Activated T-cell treated with anti-CD3 and anti-CD28 coated beads, Interleukin-2, amount 50 U/mL, for 24 hours (primary cell): ENCODE data around the gene PANK1.

Experiments used
- DNase-seq: peaks from one replicate; pipeline ENCODE4 v3.0.0-alpha.2; 2020
- H3K27ac Mint-ChIP-seq: 2 replicates; pipeline ENCODE4 v1.8.0; 2020; ENCODE audit warnings: mild to moderate bottlenecking, mixed read lengths
- H3K27me3 Mint-ChIP-seq: 2 replicates; pipeline ENCODE4 v1.8.0; 2020; ENCODE audit warnings: mixed read lengths
- H3K36me3 Mint-ChIP-seq: 2 replicates; pipeline ENCODE4 v1.8.0; 2020; ENCODE audit warnings: low read depth, mixed read lengths
- H3K4me1 Mint-ChIP-seq: 2 replicates; pipeline ENCODE4 v1.8.0; 2020; ENCODE audit warnings: low read depth, mixed read lengths
- H3K4me3 Mint-ChIP-seq: 2 replicates; pipeline ENCODE4 v1.8.0; 2020; ENCODE audit warnings: mild to moderate bottlenecking, moderate library complexity, mixed read lengths
- H3K9me3 Mint-ChIP-seq: 2 replicates; pipeline ENCODE4 v1.8.0; 2020; ENCODE audit warnings: mixed read lengths

The PANK1 gene

GRCh38 chr10:89644967-89645741, at the start of gene PANK1:
TSS of gene PANK1 (minus strand) at chr10:89645242. CDS start at chr10:89644891, 351 bp downstream.
- no peaks in the 10 kb centered on the region for H3K9me3 Mint-ChIP-seq
- H3K4me1 Mint-ChIP-seq, result peaks cover 6% of the 10 kb centered on the region
- no peaks in the 10 kb centered on the region for H3K36me3 Mint-ChIP-seq
- H3K27me3 Mint-ChIP-seq, result peaks cover 38% of the 10 kb centered on the region
- peak within 1 kb of the TSS; percentile 66 for H3K27ac Mint-ChIP-seq
- no peak within 1 kb of the TSS for H3K4me3 Mint-ChIP-seq
- DNase-seq, result peak; percentile 84

GRCh38 chr10:89693176-89693575, 48.1 kb upstream of the PANK1 start:
- Mint-ChIP-seq H3K27ac (no peak overlapping the region), H3K27me3 (no peaks in the 10 kb centered on the region), H3K36me3 (no peaks in the 10 kb centered on the region), H3K9me3 (no peaks in the 10 kb centered on the region), H3K4me1 (no peaks in the 10 kb centered on the region), H3K4me3 (no peak overlapping the region)
- DNase-seq, result no peak

- Mint-ChIP-seq H3K9me3 (no peaks in the 10 kb centered on the region), H3K27ac (no peak overlapping the region), H3K36me3 (no peaks in the 10 kb centered on the region), H3K4me1 (no peaks in the 10 kb centered on the region), H3K4me3 (no peak overlapping the region), H3K27me3 (no peaks in the 10 kb centered on the region)
- no peak for DNase-seq
Measured at GRCh38 chr10:89692416-89692815, 47.4 kb upstream of the PANK1 start.

- Mint-ChIP-seq H3K9me3 (no peaks in the 10 kb centered on the region), H3K27ac (no peak overlapping the region), H3K4me1 (no peaks in the 10 kb centered on the region), H3K4me3 (no peak overlapping the region), H3K27me3 (peaks cover 5% of the 10 kb centered on the region), H3K36me3 (no peaks in the 10 kb centered on the region)
- DNase-seq, result no peak
Measured at GRCh38 chr10:89690027-89690426, 45.0 kb upstream of the PANK1 start.

- no peaks in the 10 kb centered on the region for H3K4me1 Mint-ChIP-seq
- H3K27ac Mint-ChIP-seq, result no peak overlapping the region
- peaks cover 18% of the 10 kb centered on the region for H3K27me3 Mint-ChIP-seq
- H3K4me3 Mint-ChIP-seq, result no peak overlapping the region
- no peaks in the 10 kb centered on the region for H3K36me3 Mint-ChIP-seq
- no peaks in the 10 kb centered on the region for H3K9me3 Mint-ChIP-seq
- DNase-seq, result no peak
Measured at GRCh38 chr10:89685936-89686335, 40.9 kb upstream of the PANK1 start.

GRCh38 chr10:89684604-89685003, 39.6 kb upstream of the PANK1 start:
- peaks cover 21% of the 10 kb centered on the region for H3K27me3 Mint-ChIP-seq
- no peaks in the 10 kb centered on the region for H3K4me1 Mint-ChIP-seq
- no peaks in the 10 kb centered on the region for H3K9me3 Mint-ChIP-seq

GRCh38 chr10:89683883-89684282, 38.8 kb upstream of the PANK1 start:
- H3K27ac Mint-ChIP-seq, result no peak overlapping the region
- no peaks in the 10 kb centered on the region for H3K36me3 Mint-ChIP-seq
- no peaks in the 10 kb centered on the region for H3K4me1 Mint-ChIP-seq
- no peaks in the 10 kb centered on the region for H3K9me3 Mint-ChIP-seq
- H3K4me3 Mint-ChIP-seq, result no peak overlapping the region
- H3K27me3 Mint-ChIP-seq, result peaks cover 21% of the 10 kb centered on the region
- no peak for DNase-seq

More at GRCh38 chr10:89684604-89685003, 39.6 kb upstream of the PANK1 start:
- Mint-ChIP-seq H3K4me3 (no peak overlapping the region), H3K27ac (no peak overlapping the region), H3K36me3 (no peaks in the 10 kb centered on the region)
- DNase-seq, result no peak

- Mint-ChIP-seq H3K4me1 (no peaks in the 10 kb centered on the region), H3K27ac (no peak overlapping the region), H3K27me3 (peaks cover 16% of the 10 kb centered on the region), H3K4me3 (no peak overlapping the region), H3K9me3 (no peaks in the 10 kb centered on the region), H3K36me3 (no peaks in the 10 kb centered on the region)
- no peak for DNase-seq
Measured at GRCh38 chr10:89679986-89680385, 34.9 kb upstream of the PANK1 start.

GRCh38 chr10:89677341-89677740, 32.3 kb upstream of the PANK1 start:
- DNase-seq, result no peak
- Mint-ChIP-seq H3K4me1 (no peaks in the 10 kb centered on the region), H3K9me3 (no peaks in the 10 kb centered on the region), H3K4me3 (no peak overlapping the region), H3K36me3 (no peaks in the 10 kb centered on the region), H3K27ac (no peak overlapping the region), H3K27me3 (peaks cover 10% of the 10 kb centered on the region)

GRCh38 chr10:89670926-89671325, 25.9 kb upstream of the PANK1 start:
- Mint-ChIP-seq H3K27me3 (peaks cover 8% of the 10 kb centered on the region), H3K4me3 (no peak overlapping the region), H3K4me1 (no peaks in the 10 kb centered on the region), H3K9me3 (no peaks in the 10 kb centered on the region), H3K36me3 (no peaks in the 10 kb centered on the region), H3K27ac (no peak overlapping the region)
- no peak for DNase-seq

GRCh38 chr10:89669985-89670384, 24.9 kb upstream of the PANK1 start:
- Mint-ChIP-seq H3K36me3 (no peaks in the 10 kb centered on the region), H3K9me3 (no peaks in the 10 kb centered on the region), H3K4me1 (no peaks in the 10 kb centered on the region), H3K27me3 (peaks cover 8% of the 10 kb centered on the region), H3K4me3 (no peak overlapping the region), H3K27ac (no peak overlapping the region)
- no peak for DNase-seq

- Mint-ChIP-seq H3K9me3 (no peaks in the 10 kb centered on the region), H3K4me3 (no peak overlapping the region), H3K36me3 (no peaks in the 10 kb centered on the region), H3K4me1 (no peaks in the 10 kb centered on the region), H3K27ac (no peak overlapping the region), H3K27me3 (peaks cover 8% of the 10 kb centered on the region)
- DNase-seq, result no peak
Measured at GRCh38 chr10:89668386-89669071, 23.5 kb upstream of the PANK1 start.

- no peak for DNase-seq
- Mint-ChIP-seq H3K27me3 (peaks cover 4% of the 10 kb centered on the region), H3K4me3 (no peak overlapping the region), H3K27ac (no peak overlapping the region), H3K9me3 (no peaks in the 10 kb centered on the region), H3K4me1 (no peaks in the 10 kb centered on the region), H3K36me3 (no peaks in the 10 kb centered on the region)
Measured at GRCh38 chr10:89666138-89666537, 21.1 kb upstream of the PANK1 start.

GRCh38 chr10:89665302-89665701, 20.3 kb upstream of the PANK1 start:
- Mint-ChIP-seq H3K4me3 (no peak overlapping the region), H3K27ac (no peak overlapping the region), H3K9me3 (no peaks in the 10 kb centered on the region), H3K27me3 (peaks cover 1% of the 10 kb centered on the region), H3K36me3 (no peaks in the 10 kb centered on the region), H3K4me1 (no peaks in the 10 kb centered on the region)
- DNase-seq, result no peak

GRCh38 chr10:89664203-89664602, 19.2 kb upstream of the PANK1 start:
- Mint-ChIP-seq H3K27me3 (no peaks in the 10 kb centered on the region), H3K27ac (no peak overlapping the region), H3K9me3 (no peaks in the 10 kb centered on the region), H3K4me1 (no peaks in the 10 kb centered on the region), H3K4me3 (no peak overlapping the region), H3K36me3 (no peaks in the 10 kb centered on the region)
- no peak for DNase-seq
